Stimulated activated CD8-positive, alpha-beta memory T cell treated with anti-CD3 and anti-CD28 coated beads, Interleukin-7, amount 100 ng/mL, for 1 hour (primary cell): ENCODE results near the gene AUTS2.

ENCODE experiments used
- DNase-seq, 2 donors: peaks; one replicate each; pipeline ENCODE4 v3.0.0-alpha.2; 2020; ENCODE audit warnings: low read depth in 2 of 2

AUTS2 gene

GRCh38 chr7:69599955-69600709 is 1.9 kb downstream of the AUTS2 start:
- no peak for DNase-seq

DNA sequence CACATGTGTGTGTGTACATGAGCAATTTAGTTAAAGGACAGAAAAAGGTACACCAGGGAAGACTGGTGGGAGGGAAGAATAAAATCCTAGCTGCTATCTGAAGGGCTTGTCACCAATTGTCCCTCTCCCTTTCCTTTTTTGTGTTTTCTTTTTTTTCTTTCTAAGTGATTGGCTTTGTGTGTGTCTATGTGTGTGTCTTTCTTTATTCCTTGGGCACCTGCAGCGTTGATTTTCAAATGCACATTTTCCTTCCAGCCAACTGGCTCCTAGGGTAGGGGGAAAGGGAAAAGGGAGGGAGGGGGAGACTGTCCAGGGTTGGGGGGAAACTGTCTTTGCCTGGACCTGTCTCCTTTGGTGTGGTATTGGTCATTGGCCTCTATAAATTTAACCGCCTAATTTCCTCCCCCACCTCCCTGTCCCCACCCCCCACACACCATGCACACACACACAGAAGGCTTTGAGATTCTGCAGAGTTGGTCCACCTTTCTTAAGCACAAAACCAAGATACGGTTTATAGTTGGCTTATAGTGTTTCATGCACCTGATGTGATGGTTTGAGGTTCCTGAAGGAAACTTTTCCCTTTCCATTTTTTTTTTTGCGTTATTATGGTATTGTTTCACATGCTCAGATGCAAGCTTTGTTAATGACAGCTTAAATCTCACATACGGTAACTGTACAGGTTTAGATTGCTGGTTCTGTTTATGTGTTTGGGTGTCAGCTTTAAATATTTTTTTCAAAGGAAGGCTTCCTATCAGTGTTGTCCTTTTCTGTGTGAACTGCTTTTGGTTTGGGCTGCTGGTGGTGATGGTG is 2.6 kb downstream of the AUTS2 start:
- no peak for DNase-seq

- no peak for DNase-seq
Observed at GRCh38 chr7:69602522-69602921, 4.2 kb downstream of the AUTS2 start.

DNA sequence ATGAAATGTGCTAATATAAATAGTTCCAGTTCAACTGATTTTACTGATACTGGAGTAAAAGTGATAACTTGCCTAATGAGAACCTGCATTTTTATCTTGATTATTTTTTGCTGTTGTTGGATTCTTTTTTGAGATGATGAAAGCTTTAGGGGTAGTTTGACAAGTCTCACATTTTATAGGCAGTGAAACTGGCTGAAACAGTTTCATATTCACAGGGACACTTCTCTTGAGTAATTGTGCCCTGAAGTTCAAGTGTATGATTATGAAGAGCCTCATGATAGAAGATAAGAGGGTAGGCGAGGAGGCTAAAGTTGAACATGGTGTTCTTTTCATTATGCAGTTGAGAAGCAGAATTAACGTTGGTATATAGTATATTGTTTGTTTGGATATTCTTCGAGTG is 5.1 kb downstream of the AUTS2 start:
- no peak for DNase-seq

DNA sequence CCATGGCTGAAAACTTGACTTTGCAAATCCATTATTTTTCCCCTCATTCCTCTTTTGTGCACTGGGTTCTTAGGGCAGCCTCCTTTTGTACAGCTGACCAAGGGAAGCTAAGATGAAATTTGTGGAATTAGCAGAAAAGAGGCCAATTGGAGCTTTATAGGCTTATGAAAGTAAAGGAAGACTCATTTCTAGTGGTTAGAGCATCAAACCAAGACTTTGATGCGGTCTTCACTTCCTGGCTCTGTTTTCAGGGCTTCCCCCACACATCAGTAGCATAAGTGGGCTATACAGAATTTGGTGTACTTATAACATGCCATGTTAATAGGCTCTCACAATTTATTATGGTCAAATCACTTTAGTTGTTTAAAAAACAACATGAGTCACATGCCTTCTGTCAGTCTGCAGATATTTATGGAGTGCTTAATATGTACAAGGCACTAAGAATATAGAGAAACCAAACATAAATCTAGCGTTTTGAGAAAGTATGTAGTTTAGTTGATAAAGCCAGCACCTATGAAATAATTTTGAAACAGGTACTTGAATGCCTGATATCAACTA is 5.7 kb downstream of the AUTS2 start:
- DNase-seq: no peak

GRCh38 chr7:69605070-69605469 is 6.8 kb downstream of the AUTS2 start:
- DNase-seq: no peak

- no peak for DNase-seq
Observed at GRCh38 chr7:69605546-69605945, 7.3 kb downstream of the AUTS2 start.

DNA sequence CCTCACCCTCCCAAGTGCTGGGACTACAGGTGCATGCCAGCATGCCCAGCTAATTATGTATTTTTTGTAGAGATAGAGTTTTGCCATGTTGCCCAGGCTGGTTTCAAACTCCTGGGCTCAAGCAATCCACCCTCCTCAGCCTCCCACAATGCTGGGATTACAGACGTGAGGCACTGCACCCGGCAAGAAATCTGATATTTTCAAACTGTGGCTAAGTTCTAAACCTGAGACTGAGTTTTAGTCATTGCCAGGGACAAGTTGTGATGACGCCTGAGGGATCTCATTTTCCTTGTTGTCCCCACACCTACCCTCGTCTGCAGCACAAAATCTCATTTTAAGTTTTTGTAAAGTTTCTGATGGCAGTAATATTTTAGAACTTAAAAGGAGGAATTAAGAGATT is 9.8 kb downstream of the AUTS2 start:
- no peak for DNase-seq

GRCh38 chr7:69608878-69609277 is 10.6 kb downstream of the AUTS2 start:
- no peak for DNase-seq

- no peak for DNase-seq
Observed at GRCh38 chr7:69609541-69610373, 11.5 kb downstream of the AUTS2 start.

GRCh38 chr7:69610374-69611084 is 12.3 kb downstream of the AUTS2 start:
- DNase-seq: no peak

DNA sequence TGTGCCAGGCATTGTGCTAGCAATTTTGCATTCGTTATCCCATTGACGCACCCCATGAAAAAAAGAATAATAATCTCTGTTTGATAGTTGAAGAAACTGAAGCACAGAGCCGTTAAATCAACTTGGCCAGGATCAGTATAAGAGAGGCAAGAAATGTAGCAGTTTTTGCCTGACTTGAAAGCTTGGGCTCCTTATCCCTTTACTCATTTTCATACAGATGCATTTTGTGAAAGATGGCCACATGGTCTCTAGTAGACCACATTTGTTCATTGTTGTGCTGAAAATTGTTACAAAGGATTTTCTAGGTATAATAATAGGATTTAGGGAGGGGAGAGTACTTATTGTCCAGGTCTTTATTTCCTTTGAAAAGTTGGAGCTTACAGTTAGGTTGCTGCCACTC is 14.7 kb downstream of the AUTS2 start:
- no peak for DNase-seq

GRCh38 chr7:69613846-69614245 is 15.6 kb downstream of the AUTS2 start:
- no peak for DNase-seq

GRCh38 chr7:69615685-69616084 is 17.4 kb downstream of the AUTS2 start:
- DNase-seq: no peak

- DNase-seq: no peak
Observed at GRCh38 chr7:69617364-69617763, 19.1 kb downstream of the AUTS2 start.

- DNase-seq: no peak
Observed at GRCh38 chr7:69619054-69619453, 20.8 kb downstream of the AUTS2 start.

- no peak for DNase-seq
Observed at GRCh38 chr7:69619635-69620034, 21.4 kb downstream of the AUTS2 start.

GRCh38 chr7:69620063-69620462 is 21.8 kb downstream of the AUTS2 start:
- DNase-seq: no peak

DNA sequence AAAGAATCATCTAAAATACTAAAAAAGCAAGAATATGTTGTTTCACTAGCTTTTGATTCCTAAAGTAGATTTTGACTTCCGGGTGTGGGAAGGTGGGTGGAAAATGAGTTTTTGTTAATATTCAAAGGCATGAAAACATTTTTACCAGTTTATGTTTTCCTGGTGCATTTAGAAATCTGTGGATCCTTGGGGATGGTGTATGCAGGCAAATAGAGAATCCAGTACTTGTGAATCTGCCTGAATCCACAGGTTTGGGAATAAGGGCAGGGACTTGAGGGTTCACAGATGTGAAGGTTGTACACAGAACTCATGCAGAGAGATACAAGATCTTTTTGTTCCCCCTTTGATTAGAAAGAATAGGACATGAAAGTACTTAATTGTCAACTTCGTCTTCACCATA is 22.4 kb downstream of the AUTS2 start:
- DNase-seq: no peak

GRCh38 chr7:69622014-69622835 is 23.9 kb downstream of the AUTS2 start:
- DNase-seq: no peak

- DNase-seq: no peak
Observed at GRCh38 chr7:69622960-69623359, 24.7 kb downstream of the AUTS2 start.
